Activated CD4-positive, CD25-positive, alpha-beta regulatory T cell treated with anti-CD3 and anti-CD28 coated beads, Interleukin-2, amount 50 U/mL, for 24 hours (primary cell): ENCODE results near the gene SLC29A3.

Experiments
- ATAC-seq, 2 donors: fragments of 150-1000 bp; cut with Tn5 transposase; one replicate each; pipeline ENCODE4 v1.10.0; 2021; ENCODE audit warnings: mild to moderate bottlenecking in 1 of 2, moderate library complexity in 1 of 2

Gene SLC29A3

DNA sequence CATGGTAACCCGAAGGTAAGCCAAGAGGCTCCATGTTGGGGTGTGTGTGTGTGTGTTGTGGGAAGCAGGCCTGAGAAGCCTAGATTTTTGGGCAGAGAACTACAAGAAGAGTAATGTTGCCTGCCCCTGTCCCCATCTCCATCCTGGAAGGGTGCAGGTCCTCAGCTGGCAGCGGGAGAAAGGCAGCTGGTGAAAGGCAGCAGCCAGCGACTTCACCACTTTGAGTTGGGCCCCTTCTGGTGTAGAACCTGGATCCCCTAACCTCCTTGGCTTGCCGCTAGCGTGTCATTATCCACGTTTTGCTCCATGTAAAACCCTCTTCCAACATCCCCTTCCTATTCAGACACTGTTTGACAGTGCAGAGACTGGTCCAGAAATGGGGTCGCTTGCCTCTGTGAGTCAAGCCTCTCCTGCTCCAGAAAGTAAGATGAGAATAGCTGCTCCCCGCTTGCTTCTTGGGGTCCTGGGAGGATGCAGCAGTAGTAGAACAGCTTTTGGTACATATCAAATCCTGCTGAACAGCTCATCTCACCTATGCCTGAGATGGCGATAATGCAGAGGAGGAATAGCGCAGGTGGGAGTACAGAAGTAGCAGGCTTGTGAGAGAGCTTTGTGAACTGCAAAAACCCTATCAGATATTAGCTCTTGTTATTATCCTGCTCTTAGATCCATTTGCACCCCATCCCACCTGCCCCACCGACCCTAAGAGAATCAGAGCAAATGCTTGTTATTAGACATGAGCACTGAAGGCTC is 55.6 kb downstream of the SLC29A3 start:
- ATAC-seq, result no peak

DNA sequence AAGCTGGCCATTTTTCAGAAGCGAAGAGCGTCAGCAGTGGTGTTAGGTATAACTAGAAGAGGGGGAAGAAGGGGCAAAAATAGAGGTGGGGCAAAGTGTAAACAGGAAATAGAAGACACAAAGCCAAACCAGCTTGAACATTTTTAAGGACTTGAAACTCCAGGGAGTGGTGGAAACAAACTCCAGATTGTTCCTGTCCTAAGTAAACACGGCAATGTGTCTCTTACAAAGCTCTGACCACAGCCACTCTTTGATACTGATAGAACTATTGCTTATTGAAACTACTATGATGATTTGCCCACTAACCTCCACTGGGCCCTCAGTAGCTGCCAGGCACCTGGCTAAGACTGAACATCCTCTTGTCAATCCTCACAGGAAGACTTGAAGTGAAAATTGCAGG is 56.9 kb downstream of the SLC29A3 start:
- no peak for ATAC-seq

DNA sequence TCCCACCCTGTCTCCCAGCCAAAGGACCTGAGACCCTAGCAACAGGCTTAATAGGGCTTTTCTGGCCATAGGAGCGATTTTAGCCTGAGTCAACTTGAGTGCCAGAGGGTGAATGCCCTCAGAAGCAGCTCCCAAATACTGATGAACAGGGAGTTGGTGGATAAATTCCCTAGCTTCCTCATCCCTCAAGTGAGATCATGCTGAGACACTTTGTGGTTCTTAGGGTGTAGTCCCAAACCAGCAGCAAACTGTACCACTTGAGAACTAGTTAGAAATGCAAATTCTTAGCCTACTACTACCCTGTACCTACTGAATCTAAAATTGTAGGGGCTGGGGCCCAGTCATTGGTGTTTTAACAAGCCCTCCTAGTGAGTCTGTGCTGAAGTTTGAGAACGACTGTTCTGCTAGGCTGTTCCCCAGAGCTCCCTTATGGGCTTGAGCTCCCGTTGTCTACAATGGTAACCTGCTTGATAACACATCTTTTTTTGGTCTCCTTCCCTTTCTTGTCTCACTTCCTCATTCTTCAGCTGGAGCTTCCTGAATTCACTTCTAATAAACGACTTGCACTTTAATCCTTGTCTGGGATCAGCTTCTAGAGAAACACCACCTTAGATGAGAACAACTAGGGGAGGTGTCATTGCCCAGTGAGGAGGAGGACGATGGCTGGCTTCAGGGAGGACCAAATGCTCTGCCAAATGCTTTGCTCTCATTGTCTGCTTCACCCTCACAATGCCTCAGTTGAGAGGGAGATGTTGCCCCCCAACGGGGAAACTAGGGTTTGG is 59.5 kb downstream of the SLC29A3 start:
- ATAC-seq, result no peak

DNA sequence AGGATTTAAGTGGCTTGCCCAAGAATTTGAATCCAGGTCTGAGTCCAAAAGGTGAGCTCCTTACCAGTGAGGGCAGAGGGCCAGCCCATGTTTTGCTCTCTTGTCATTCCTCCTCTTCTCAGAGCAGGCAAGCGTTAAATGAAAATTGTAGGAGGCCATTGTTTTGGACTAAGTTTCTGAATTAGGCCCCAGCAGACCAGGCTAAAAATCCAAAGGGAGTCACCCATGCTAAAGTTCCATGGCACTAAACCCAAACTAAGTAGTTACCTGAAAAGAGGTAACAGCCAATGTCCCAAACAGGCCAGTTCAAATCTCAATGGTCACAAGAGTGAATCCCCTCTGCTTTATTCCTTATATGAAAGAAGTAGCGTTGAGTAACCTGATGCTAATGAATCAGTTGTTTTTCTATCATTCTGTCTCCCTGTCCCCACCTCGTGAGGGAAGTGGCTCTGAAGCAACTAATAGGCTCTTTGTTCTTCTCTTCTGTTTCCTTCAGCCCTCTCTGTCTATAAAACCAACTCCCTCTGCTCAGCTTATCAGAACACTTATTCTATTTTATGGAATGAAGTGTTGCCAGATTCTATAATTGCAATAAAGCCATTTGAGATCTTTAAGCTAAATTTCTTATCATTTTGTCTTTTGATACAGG is 60.2 kb downstream of the SLC29A3 start:
- ATAC-seq, result no peak

DNA sequence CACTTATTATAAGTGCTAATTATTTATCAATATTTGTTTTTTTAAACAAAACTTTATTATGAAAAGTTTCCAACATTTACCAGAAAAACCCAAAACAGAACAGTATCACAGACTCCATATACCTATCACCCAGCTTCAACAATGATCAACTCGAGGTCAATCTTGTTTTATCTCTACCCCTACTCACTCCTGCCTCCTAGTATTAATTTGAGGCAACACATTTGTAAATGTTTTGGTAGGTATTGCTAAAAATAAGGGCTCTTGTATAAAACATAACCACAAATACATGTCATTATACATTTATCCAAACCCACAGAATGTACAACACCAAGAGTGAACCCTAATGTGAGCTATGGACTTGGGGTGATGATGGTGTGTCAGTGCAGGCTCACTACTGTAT is 61.8 kb downstream of the SLC29A3 start:
- ATAC-seq, result no peak

DNA sequence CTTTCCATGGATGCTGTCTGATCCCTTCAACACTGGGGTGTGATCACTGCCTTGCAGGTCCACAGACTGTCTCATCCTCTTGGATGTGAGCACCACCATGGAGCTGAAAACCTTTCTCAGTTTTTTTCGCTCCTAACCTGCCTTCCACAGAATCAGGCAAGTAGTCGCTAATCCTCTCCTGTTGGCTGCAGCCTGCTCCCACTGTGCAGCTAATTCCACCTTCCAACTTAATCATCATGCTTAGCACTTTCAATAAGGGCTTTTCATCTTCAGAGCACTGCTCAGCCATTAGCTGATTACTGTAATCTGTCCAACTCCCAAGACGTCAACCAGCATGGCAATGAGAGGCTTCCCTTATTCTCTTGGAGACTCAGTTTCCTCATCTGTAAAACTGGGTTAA is 62.6 kb downstream of the SLC29A3 start:
- no peak for ATAC-seq

DNA sequence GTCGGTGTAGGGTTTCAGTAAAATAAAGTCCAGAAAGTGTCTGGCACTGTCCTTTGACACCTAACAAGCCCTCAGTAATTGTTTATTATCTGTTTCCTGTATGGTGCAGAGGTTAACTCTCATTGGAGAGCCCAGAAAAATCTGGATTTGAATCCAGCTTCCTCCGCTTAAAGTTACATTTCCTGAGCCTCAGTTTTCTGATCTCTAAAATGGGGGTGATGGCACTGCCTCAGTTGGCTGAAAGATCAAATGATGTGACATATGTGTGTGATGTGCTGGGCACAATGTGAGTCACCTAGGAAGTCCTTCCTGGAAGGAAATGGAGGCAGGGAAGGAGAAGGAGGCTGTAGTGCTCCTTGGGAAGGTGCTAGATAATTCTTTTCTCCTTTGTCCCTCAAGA is 63.0 kb downstream of the SLC29A3 start:
- no peak for ATAC-seq

DNA sequence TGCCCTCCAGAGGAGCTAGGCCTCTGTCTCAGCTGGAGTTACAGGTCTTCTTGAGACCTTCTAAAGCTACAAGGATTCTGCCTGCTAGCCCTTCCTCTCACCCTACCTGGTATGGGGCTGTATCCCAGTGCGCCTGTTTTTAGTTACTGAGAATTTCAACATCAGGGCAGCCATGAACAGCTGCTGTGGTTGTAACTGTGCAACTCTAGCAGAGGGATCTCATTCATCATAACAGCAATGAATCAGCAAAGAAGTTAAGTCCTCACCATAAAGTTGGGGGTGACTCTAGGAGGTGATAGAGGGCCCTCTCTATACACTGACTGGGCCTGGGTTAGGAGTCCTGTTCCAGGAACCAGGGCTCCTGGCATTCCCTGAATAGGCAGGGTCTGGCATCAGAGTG is 63.7 kb downstream of the SLC29A3 start:
- no peak for ATAC-seq

DNA sequence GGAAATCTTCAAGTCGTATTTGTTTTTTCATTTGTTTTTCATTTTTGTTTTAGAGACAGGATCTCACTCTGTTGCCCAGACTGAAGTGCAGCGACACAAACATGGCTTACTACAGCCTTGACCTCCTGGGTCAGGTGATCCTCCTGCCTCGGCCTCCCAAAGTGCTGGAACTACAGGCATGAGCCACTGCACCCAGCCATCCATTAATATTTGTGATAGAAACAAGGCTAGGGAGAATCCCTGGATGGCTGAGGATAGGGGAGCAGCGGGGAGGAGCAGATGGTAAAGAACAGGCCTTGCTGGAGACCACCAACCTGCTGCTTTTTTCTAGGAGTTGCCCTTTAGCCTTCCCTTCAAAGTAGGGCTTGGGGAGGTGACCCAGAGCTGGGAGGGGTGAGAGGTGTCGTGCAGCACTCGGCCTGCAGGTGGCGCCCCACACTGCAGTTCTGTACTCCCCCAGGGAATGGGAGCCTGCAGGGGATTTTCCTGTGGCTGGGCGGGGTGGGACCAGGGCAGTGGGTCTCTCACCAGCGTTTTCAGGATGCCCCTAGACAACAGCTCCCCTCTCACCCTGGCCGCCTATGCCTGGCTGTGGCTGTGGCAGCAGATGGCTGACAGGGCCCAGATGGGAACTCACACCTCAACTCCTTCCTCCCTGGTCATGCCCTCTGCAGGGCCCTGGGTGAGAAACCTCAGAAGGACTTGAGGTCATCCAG is 65.1 kb downstream of the SLC29A3 start:
- peak; percentile 80 to 81 for ATAC-seq

DNA sequence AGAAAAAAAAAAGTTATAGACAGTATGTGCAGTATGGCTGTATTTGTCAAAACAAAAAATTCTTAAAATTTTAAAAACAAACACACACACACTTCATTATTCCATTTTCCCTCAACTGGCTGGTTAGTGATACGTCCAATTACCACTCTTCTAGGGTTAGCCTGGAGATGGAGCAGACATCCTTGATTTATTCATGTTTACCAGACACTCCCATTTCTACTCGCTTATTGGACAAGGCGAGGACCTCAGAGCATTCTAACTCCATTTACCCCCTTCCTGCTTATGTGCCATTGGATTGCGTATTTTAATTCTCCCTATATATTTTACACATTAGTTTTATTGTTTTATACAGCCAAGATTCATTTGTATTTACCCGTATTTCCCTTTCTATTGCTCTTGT is 69.1 kb downstream of the SLC29A3 start:
- no peak for ATAC-seq

DNA sequence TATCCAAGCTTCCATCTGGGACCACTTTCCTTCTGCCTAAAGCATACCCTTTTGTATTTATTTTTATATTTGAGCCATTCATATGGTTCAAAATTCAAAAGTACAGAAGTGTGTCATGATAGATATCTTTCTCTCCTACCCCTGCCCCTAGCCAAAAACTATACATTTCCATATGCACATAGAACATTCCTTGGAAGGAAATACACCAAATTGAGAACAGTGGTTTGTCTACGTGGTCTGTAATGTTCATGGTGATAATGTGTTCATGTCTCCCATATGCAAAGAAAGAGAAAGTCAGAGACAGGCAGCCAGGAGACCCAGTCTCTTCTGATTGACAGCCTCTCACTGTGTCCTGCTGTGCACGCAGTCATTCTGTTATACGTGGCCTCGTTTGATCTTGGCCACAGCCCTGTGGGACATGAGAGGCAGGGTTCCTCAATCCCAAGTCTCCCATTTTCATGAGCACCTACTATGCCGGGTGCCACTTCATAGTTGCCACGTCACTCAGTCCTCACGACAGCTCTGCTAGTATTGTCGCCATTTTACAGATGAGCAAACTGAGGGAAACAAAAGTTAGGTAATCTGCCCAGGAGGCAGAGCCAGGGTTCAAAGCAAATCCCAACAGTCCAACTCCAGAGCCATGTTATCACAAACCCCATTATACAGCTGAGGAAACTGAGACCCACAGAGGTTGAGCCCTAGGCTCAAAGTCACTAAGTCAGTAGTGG is 69.7 kb downstream of the SLC29A3 start:
- ATAC-seq, result no peak

DNA sequence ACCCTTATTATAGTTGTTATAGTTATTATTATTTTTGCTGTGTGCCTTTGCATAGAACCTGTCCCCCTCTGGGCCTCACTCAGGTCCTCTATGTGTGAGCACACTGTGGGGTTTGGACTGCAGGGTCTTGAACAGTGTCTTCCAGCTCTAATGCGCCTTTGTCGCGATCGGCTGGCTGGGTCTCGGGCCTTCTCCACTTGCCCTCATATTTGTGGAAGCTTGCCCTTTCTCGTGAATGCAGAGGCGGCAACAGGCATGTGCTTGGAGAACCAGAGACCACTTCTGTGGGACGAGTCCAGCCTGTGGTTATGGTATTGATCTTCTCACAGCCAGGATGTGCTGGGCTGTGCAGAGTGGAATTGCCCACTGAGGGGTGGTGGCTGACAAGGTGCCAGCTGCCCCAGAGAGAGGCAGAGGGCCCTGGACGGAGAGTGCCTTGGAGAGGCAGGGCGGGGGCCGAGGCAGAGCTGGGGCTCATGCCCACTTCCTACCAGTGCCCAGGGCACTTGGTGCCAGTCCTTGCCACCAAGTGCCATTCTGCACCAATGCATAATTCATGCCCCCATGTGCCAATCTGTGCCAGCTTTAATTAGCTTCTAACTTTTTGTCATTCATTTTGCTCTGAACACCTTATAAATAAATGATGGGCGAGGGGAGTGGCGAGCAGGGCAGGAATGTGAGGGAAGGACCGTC is 70.9 kb downstream of the SLC29A3 start:
- no peak for ATAC-seq

DNA sequence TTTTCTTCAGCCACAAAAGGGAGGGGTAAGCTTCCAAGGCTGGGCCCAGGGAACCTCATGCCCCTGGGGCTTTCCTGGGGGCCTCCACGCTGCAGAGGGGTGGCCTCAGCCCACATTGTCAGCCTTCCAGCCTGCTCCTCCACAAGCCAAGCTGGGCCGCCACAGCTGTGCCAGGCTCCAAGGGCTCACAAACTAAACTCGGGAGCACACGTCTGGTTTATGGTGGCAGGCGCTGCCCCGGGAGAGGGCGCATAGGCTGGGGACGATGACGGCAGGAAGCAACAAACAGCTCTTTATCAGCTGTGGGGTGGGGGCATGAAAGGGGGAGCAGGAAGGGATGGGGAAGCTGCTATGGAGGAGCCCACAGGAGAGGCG is 71.4 kb downstream of the SLC29A3 start:
- no peak for ATAC-seq

DNA sequence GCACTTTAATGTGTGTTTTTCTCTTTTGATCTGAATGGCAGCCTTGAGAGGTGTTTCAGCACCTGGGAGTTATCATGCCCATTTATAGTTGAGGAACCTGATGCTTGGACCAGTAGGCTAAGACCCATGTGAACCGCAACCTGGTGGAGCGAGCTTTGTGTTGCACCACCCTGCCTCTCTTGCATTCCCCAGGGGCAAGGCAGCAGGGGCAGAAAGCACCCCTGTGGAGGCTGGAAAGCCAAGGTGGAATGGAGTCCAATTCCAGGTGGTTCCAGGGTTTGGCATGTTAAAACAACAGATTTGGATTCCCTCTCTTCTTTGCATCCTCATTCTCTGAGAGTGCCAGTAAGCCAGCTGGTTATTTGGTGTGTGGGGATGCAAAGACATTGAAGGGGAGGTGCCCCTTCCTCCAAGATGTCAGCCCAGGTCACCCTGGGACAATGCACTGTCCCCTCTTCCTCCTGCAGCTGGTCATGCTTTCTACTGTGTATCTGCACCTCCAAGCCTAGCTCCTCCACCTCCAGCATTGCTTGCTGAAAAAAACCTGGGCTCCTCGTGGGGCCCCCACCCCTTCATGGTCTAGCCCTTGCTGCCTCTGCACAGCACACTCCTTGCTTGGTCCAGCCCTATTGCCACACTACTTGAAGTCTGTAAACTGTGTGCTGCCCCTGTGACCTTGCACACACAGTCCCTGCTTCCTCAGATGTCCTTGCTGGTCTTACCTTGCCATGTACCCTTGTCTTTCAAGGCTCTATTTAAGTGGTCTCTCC is 72.0 kb downstream of the SLC29A3 start:
- no peak for ATAC-seq

DNA sequence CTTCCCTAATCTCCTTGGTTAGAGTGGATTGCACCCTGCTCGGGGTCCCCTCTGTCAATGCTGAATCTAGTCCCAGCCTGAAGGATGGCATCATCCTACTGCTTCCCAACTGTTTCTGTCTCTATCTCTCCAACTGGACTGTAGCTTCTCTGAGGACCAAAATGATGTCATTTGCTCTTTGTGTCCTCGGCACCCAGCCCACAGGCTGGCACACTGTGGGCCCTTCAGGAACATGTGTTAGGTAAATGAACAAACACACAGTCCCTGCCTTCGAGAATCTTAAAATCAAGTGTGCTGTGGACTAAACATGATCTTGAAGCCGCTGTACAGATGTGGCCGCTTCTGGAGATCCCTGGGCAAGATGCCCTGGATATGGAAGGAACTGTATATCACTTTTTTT is 72.6 kb downstream of the SLC29A3 start:
- ATAC-seq, result no peak

DNA sequence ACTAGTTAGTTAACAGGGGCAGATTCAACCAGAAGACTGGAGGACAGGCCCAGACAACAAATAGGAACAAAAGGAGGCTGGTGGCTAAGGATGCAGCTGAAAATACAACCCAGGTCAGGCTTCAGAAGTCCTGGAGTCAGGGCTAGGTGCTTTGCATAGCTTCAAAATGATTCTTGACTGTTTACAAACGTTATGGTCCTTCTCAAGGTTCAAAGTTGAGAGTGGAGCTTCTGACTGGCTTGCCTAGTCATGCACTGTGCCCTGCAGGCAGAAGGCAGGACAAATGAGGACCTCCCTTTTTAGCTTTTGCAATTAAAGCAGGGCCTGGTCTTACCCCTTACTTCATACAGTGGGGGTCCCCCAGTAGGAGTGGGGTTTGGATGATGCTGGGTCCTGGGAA is 73.2 kb downstream of the SLC29A3 start:
- ATAC-seq, result no peak

DNA sequence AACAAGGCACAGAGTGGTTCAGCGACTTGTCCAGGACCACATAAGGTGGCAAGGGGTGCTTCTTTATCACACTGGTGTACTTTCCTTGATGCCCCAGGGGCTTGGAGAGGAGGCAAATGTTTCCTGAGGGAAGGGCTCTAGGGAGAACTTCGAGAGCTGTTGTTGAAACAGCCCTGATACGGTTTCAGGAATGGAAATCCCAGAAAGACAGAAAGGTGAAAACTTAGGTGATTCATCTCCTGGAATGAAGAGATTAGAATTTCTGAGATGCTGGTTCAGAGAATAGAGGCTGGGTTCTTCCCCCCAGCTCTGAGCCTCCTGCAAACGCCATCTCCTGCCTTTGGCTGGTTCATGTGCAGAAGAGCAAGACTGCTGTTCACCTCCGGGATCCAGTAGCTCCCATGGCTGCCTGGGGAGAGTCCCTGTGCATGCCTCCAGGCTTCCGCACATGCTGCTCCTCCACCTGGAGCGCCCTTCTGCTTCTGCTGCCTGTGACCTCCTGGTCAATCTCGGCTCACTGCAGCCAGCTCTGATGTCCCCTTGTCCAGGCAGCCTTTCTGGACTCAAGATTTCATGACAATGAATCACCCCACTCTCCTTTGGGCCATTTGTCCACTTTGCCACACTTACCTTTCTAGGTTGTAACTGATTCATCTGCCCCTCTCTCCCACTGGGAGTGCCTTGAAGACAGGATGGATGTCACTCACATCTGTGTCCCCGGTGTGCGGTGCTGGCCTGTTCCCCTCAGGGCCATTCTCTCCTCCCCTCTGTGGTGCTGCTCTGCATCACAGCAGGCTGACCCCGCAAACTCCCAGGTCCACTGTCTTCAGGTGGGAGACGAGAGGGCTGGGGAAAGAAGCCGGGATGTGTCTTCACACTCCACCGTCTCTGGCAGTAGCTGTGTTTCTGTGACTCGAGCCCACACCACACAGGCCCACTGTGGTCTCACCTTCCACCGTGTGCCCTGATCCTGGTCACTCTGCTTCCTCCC is 74.0 kb downstream of the SLC29A3 start:
- ATAC-seq, result no peak

DNA sequence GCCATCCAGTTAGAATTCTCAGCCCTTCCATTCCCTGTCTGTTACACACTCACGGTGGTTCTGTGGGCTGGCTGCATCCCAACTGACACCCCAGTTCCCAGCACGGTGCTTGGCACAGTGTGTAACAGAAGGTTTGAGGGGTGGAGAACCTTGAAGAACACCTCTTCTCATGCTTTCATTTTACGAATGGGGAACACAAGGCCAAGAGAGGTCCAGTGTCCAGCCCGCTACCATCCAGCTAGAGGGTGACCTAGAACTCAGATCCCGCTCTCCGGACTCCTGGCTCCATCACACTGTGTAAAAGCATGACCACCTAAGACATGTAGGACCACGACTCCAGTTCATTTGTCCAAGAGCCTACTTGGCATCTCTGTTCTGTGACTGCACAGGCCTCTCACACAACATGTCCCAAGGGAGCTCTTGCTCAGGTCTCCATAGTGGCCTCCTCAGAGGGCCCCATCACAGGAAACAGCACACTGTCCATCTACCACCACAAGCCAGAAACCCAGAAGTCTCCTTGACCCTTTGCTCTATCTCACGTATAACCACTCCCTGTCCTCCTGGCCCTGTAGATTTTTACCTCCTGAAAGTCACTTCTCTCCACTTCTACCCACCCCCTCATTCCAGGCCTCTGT is 74.9 kb downstream of the SLC29A3 start:
- ATAC-seq, result no peak

DNA sequence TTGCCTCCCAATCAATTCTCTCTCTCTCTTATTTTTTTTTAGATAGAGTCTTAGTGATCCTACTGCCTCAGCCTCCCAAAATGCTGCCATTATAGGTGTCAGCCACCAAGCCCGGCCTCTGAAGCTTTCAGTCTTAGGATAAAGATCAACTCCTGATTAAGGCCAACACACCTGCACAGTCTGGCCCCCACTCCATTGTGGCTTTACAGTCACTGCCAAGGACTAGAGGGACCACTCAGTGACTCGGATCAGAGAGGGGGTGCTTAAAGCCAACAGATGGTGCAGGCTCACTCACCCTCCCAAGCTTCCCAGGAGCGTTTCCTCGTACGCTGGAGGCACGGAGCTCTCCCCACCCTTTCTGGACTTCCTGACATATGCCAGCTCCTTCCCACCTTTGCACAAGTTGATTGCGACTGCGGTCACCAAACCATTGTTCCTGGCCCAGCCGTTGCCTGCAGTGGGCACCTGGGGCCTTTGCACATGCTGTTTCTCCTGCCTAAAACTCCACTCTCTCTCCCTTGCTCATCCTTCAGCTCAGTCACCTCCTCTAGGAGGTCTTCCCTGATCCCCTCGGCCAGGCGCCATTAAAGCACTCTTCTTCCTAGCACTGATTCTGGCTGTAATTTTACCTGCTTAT is 76.0 kb downstream of the SLC29A3 start:
- ATAC-seq, result no peak
